ENCODE measurements around the gene SPEF2.

GRCh38 chr5:35745193-35745592 is 127.5 kb downstream of the SPEF2 start:
- TF ChIP-seq CTCF (IDR thresholded peaks at IDR 0.05) (no peak), POLR2A (IDR thresholded peaks at IDR 0.05) (no peak)
